Stimulated activated CD8-positive, alpha-beta memory T cell treated with anti-CD3 and anti-CD28 coated beads, Interleukin-15, amount 100 ng/mL, for 1 hour (primary cell): Measurements from ENCODE around the gene TAPT1.

Experiments used
- DNase-seq: peaks from one replicate; pipeline ENCODE4 v3.0.0-alpha.2; 2020; ENCODE audit warnings: low read depth

TAPT1 gene

GRCh38 chr4:16131293-16131692 lies 95.0 kb downstream of the TAPT1 start:
- DNase-seq, result no peak

DNA sequence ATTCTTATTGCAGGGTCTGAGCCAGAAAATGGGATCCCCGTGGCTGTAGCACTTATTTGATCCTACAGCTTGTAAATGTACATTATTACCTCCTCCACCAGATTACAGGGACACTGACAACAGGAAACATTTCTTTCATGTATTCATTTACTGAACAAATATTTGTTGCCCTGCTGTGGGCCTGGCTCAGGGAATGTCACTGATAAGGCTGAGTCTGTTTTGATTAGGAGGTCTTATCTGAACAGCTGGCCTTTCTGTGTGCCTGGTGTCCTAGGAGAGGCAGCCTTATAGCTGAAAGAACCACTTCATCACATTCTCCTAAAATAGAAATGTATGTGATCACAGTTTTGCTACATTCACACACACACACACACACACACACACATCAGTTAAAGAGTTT lies 96.9 kb downstream of the TAPT1 start:
- DNase-seq, result no peak

- no peak for DNase-seq
These were observed 99.6 kb downstream of the TAPT1 start for GRCh38 chr4:16126714-16127113.

- DNase-seq, result no peak
These were observed 100.5 kb downstream of the TAPT1 start for GRCh38 chr4:16125571-16126445.

DNA sequence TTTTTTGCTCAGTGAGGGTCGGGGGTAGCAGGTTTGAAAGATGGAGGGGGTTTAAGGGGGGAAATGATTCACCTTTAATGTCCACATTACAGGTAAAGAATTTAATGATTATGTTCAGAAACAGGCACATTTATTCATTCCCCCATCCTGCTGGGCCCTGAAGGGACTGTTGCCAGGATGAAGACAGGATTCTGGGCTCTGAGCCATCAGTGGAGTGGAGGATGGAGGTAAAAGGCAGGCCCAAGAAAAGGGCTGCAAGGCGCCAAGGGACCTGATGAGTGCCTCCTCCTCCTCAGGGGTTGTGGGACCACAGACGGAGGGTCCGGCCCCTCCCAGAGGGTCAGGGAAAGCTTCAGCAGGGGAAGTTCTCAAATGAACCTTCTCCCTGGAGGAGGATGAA lies 102.0 kb downstream of the TAPT1 start:
- no peak for DNase-seq

DNA sequence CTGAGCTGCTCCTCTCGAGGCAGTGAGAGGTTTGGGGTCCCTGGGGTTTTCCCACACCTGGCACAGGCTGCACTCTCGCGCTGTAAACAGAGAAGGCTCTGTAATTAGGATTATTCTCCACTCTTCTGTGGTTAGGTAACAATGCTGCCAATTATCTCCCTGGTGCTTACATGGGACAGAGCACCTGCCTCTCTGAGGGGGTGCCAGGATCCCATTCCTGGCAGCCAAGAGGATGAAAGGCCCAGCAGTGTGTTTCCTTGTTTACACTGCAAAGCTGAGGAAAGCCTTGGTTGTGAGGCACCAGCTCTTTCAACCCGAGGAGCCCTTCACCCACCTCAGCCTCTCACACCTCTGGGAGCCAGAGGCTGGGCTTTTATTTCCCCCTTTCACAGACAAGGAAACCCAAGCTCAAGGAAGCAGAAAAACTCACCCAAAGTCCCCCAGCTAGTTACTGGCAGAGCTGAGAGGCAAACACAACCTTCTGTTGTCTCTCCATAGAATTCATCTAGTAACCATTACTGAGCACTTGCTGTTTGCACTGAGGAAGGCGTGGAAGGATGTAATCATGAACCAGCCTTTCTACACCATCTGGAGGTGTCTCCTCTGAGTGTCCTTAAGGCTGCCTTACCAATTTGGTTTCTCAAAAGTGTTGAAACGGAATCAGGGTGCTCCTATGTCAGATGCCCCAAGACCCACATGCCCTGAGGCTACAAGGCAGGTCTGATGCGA lies 102.8 kb downstream of the TAPT1 start:
- no peak for DNase-seq

- DNase-seq, result peak; percentile 5
These were observed 103.5 kb downstream of the TAPT1 start for GRCh38 chr4:16122784-16123183.

DNA sequence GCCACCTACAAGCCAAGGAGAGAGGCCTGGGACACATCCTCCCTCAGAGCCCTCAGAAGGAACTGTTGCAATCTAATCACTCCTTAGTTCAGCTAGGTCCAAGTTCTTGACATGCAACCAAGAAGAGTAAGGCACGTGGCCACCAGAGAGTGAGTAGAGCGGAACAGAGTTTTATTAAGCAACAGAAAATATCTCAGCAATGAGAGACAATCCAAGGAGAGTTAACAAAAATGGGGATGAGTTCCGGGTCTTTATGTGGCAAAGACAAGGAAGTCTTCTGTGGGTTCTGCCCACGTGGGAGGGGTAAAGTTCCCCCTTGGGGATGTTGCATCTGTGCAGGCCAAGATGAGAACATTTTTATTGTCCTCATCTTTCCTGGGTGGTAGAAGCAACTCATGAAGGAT lies 104.0 kb downstream of the TAPT1 start:
- DNase-seq, result no peak

DNA sequence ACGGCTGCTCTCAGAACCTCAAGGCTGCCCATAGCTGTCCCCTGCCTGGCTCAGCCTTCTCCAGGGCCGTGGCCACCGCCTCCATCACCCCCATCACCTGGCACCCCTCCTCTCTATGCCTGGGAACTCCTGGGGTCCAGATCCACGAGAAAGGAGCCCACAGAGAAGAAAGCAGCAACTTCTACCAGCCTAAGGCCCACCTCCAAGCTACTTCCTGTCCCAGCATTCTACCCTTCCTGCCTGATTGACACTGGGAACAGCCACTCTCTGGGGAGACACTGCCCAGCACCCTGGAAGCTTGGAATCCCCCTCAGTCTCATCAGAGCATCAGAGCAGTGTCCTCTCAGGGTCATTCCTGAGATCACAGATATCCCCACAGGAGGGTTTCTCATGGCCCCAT lies 105.6 kb downstream of the TAPT1 start:
- DNase-seq, result no peak

DNA sequence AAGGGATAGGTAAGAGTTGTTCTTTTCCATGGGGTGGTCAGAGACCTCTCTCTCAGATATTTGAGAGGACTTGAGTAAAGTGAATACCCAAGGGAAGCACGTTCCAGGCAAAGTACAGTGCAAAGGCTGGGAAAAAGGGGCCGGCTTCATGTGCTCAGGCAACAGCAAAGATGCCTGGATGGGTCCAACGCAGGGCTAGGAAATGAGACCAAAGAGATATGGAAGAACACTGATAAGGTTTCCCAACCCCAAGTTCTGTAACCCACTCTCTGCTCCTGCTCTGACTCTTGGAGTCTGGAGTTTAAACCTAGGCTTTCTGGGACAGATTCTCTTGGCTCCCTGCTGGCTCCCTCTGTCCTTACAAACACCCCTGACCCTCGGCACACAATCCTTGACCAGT lies 106.3 kb downstream of the TAPT1 start:
- DNase-seq, result no peak

- no peak for DNase-seq
These were observed 108.2 kb downstream of the TAPT1 start for GRCh38 chr4:16118090-16118489.

DNA sequence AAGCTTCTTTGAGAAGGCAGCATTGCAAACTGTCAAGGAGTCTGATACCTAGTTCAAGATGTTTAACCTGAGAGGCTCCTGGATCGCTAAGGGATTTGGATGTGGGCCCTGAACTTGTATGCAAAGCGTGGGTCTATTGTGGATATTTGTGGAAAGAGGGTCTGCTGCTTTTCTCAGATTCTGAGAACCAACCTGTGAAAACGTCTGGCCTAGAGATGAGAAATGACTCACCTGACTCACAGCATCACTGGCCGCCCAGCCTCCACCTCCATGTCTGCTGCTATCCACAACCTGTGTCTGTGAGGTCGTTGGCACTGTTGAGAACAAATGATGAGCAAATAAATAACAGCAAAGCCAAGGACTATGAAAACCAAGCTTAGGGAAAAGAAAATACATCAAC lies 109.1 kb downstream of the TAPT1 start:
- no peak for DNase-seq

DNA sequence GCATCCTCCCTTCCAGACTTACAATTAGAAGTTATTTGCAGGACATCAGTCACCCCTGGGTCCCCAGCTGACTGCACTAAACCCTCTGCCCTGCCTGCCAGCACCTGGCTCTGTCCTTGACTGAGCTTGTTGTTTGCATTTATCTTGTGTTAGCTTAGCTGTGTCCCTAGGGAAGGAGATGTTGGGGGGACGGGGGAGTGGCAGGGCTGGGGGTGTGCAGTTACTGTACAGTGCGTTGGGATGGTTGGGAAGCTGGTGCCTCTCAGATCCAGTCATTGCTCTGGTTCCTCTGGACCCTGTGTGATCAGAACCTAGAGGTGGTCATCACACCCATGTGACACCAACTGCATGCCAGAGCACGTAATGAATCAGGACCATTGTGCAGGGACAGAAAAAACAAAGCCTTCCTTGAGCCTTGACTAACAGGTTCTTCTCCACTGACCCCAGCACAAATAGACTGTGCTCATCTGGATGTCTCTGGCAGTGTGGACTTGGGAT lies 109.7 kb downstream of the TAPT1 start:
- DNase-seq, result no peak

- no peak for DNase-seq
These were observed 110.3 kb downstream of the TAPT1 start for GRCh38 chr4:16116019-16116418.

GRCh38 chr4:16114546-16114945 lies 111.7 kb downstream of the TAPT1 start:
- no peak for DNase-seq

DNA sequence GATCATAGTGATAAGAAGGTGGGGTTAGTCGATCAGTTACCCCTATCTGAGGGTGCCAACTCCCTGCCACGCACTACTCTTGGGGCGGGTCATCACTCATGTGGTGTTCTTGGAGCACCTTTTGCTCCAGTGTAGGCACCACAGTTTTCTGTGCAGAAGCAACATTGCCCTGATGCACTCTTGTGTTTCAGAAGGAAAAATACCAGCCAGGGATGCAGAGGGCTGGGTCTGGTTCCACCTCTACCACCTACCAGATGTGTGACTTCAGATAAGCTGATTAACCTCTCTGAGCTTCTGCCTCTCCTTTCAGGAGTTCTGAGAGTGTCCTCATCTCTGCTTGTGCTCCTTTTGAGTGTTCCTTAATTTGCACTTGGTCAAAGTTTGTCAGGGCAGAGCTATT lies 112.5 kb downstream of the TAPT1 start:
- no peak for DNase-seq

DNA sequence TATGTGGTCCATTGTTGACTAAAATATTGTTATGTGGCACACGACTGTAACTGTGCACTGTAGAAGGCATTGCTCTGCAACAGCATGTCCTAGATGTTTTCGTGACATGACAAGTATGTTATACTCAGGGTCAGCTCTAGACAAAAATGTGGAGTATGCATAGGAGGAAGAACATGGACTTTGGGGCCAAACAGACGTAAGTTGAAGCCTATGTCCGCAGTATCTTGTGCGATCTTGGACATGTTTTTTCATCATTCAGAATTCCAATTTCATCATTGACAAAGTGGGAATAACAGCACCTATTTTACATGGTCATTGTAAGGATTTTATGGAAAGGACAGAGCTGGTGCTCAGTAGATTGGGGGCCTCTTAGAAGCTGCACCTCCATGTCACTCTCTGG lies 114.7 kb downstream of the TAPT1 start:
- no peak for DNase-seq

- no peak for DNase-seq
These were observed 115.5 kb downstream of the TAPT1 start for GRCh38 chr4:16110661-16111290.
